ENCODE results near the gene FAM221B.

GRCh38 chr9:35872505-35872904 is 44.0 kb upstream of the FAM221B start:
- TF ChIP-seq CTCF (IDR thresholded peaks at IDR 0.05) = no peak
- no peak for TF ChIP-seq POLR2A (IDR thresholded peaks at IDR 0.05; ENCODE audit: low read depth)
- TF ChIP-seq EP300 (IDR thresholded peaks at IDR 0.05) = no peak
